Measurements from ENCODE around the gene GRB7. TPM values are rescaled to one million over a fixed set of nuclear protein-coding genes. Genes with fewer than 3 reads are reported as not detected.

The GRB7 gene
- total RNA-seq, 1 donor from 2014 or later, result 0.41 TPM

DNA sequence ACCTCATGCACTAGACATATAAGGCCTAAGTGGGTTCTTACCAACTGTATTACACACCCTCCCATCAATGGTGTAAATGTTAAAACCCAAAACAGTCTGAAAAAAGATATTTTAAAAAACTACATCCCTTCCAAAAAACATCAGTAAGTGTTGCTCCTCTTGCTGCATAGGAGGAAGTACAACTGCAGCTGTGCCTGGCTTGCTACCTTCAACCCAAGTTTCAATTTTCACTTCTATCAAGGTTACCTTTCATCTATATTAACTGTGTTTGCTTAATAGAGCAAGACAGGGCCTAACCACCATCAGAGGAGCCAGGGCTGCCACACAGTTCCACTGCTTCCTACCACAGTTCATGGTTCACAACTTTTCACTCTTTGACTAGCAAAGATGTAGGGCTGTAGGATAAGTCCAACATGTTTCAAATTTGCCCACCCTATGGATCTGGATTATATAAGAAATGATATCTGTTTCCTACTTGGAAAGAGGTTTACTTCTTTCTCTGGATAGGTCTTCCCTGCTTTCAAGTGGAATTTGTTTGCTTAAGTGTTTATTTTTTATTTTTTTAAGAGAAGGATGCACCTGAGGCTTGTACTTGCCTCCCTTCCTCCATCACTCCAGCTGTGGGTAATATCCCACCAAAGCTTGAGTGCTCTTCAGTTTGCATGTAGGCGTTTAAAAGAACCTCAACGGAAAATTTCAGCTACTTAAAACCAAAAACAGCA is 56.7 kb downstream of the GRB7 start:
- intact Hi-C loops (cut with micrococcal nuclease), result loop anchor here (5.0 to 10.0 kb wide), 2 partner anchors 37 to 130 kb away; partner anchors contain the start of genes LRRC3C and ORMDL3

Other genes with a start within 250 kb of the GRB7 start
- gene NEUROD2, start 130.0 kb upstream of the GRB7 start, total RNA-seq, result not detected in 2 replicates
- gene PPP1R1B, start 111.0 kb upstream of the GRB7 start, total RNA-seq, result not detected in 2 replicates
- 59.3 and 64.4 TPM in 2 replicates for gene STARD3, start 100.8 kb upstream of the GRB7 start, total RNA-seq
- 1.7 and 1.9 TPM in 2 replicates for gene TCAP, start 72.6 kb upstream of the GRB7 start, total RNA-seq
- gene PNMT, start 69.5 kb upstream of the GRB7 start, total RNA-seq, result not detected in 2 replicates
- 21.6 and 25.5 TPM in 2 replicates for gene PGAP3, start 49.9 kb upstream of the GRB7 start, total RNA-seq
- 4.4 TPM in 2 replicates for gene ERBB2, start 37.9 kb upstream of the GRB7 start, total RNA-seq
- gene MIEN1, start 7.4 kb upstream of the GRB7 start, total RNA-seq, result 43.3 and 45.2 TPM in 2 replicates
- gene IKZF3, start 126.4 kb downstream of the GRB7 start, total RNA-seq, result 23.1 and 27.0 TPM in 2 replicates
- not detected in 2 replicates for gene ZPBP2, start 130.3 kb downstream of the GRB7 start, total RNA-seq
- 53.4 and 55.8 TPM in 2 replicates for gene GSDMB, start 180.7 kb downstream of the GRB7 start, total RNA-seq
- gene ORMDL3, start 189.7 kb downstream of the GRB7 start, total RNA-seq, result 120 and 134 TPM in 2 replicates
- not detected in 2 replicates for gene LRRC3C, start 189.8 kb downstream of the GRB7 start, total RNA-seq
- 0.59 and 1.6 TPM in 2 replicates for gene GSDMA, start 225.1 kb downstream of the GRB7 start, total RNA-seq
- 125 and 132 TPM in 2 replicates for gene PSMD3, start 242.9 kb downstream of the GRB7 start, total RNA-seq